Stromal cell of bone marrow (primary cell): ENCODE data around the gene SUDS3.
"Not testable (repeated sequence)": the region's sequence is repeated elsewhere in the genome, so short reads cannot be mapped to it uniquely, and the experiment has no call there.

Experiments used
- DNase-seq: peaks from one replicate; pipeline ENCODE4 v3.0.0-alpha.2; 2012; ENCODE audit warnings: low read depth

Gene SUDS3

DNA sequence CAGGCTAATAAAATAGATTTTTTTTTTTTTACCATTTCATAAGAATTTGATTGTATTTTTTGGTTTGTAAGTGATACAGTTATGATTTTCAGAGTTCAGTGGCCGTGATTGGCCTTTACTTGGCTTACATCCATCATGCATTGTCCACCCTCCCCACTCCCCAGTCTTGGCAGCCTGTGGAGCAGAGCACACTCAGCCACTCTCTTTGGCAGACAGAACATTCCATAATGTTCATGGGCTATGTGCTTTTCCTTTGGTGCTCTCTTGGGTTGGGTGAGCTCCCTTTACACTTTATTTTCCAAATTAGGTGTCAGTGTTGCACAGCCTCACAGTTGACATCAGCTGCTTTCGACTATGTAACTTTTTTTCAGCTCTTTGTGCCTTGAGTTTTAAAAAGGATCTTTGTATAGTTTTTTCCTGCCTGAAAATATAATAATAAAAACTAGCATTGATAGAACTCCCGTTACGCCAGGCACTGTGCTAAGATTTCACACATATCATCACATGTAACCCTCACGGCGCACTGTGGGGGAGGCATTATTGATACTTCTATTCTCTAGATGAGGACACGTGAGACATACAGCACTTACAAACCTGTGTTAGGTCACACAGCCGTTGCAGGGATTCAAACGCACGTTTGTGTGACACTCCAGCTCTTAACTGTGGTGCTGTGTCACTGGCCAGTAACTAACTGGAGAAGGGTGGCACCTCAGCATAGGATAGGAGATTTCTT lies 21.5 kb downstream of the SUDS3 start:
- no peak for DNase-seq

DNA sequence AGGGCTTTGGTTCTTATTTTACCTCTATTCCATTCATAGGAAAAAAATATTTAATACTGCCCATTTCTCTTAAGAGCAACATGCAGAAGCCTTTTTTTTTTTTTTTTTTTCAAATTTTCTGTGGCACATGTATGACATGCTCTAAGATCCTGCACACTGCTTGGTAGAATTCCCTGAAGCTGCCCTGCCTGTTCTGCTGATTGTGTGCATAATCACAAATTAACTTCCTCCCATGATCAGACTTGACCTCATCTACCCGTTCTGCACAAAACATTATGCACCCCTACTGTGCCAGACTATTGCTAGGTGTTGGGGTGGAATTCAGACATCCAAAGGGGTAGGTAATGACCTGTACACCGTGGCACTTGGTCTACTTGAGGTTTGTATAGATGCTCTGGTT lies 22.2 kb downstream of the SUDS3 start:
- DNase-seq, result no peak

GRCh38 chr12:118398940-118399339 lies 22.6 kb downstream of the SUDS3 start:
- no peak for DNase-seq

DNA sequence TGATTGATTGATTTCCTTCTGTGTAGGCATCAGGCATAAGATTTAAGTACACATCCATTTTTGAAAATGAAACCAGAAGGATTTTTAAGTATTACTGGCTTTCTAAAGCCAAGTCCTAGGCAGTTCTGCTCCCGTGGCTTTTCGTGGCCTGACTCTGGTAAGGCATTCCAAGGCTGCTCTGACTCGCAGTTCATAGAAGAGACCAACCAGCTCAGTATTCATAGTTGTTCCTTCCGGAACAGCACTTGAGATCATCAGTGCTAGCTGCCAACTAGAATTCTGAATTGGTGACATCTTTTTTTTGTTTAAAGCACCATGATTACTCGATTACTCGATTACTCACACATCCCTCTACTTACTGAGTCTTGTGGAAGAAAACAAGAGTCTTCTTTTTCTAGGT lies 25.9 kb downstream of the SUDS3 start:
- peak; percentile 89 for DNase-seq

DNA sequence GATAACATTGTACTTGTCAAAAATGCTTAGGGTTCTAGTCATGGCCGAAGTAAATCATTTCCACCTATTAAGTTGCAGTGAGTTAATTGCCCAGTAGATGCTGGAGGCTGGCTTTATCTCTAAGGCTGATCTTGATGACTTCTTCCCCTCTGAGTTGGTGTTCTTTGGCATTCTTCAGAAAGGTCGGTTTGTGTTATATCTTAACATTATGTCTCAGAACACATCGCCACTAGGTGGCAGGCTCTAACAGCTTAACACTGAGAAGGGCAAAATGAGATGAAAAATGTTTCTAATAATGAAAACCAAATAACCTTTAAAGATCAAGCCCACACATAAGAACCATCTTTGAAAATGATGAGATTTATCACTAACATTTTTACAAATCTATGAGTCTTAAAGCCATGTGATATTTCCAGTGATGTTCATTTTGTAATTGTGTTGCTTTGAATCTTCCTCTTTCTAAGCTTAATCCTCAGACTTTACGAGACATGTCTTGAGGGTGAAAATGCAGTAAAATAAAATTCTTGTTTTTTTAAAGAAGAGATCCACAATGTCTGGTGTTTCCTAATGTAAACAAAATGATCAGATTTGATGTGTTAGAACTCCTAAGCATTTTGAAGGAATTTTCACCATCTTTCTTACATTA lies 28.6 kb downstream of the SUDS3 start:
- peak; percentile 47 for DNase-seq

DNA sequence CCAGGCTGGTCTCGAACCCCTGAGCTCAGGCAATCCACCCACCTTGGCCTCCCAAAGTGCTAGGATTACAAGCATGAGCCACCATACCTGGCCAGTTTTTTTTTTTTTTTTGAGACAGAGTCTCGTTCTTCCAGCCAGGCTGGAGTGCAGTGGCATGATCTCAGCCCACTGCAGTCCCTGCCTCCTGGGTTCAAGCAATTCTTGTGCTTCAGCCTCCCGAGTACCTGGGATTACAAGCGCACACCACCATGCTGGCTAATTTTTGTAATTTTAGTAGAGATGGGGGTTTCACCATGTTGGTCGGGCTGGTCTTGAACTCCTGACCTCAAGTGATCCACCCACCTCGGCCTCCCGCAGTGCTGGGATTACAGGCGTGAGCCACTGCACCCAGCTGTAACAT lies 31.9 kb downstream of the SUDS3 start:
- DNase-seq, result not testable (repeated sequence)

DNA sequence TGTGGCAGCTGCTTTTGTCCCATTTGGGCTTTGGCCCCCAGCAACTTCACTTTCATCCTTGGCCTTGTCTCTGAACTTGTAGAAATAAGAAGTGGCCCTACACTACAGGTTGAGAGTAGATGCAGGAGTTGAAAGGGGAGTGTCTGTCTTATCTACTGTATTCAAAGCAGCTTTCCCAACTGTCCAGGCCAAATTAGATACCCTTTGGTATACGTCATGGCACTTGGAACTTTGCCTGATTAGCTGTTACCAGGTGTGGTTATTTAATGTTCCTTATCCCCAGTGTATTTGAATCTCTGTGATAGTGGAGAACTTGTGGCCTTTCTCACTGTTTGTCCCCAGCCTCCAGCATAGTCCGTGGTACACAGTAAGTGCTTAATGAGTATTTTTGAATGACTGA lies 33.5 kb downstream of the SUDS3 start:
- no peak for DNase-seq

DNA sequence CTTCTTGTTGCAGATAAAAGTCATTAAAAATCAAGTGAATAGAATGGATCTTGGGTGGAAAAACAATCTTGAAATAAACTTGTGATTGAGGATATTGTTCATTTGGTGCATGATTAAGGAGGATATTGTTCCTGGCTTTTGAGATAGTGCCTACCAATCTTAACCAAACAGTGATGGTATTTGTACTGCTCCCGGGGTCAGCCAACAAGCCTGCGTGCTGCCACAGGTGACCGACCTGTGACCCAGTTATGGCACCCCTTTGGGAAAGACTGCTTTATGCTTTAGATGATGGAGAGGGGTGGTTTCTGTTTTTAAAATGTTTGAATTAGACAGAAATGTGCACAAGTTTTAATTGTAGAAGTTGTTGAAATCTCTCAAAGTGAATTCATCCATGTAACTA lies 41.6 kb downstream of the SUDS3 start:
- no peak for DNase-seq

GRCh38 chr12:118418385-118419057 lies 42.2 kb downstream of the SUDS3 start:
- peak; percentile 31 for DNase-seq

- no peak for DNase-seq
Measured at GRCh38 chr12:118420673-118421072, 44.3 kb downstream of the SUDS3 start.

DNA sequence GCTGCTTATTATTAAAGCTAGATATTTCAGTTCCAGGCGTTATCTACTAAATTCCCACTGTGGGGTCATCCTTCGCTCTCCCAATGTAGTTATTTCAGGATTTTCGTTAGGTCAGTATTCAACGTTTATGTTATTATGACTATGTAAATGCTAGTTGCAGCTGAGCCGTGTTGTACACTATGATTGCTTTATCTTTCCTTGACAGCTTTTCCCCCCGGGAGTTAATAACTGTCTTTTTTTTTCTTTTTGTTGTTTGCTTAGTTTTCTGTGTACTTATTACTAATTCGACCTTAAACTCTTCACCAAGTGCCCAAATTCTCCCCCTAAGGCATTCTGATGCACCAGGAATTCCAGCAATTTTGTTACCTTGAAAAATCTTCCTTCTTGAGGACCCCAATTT lies 48.5 kb downstream of the SUDS3 start:
- no peak for DNase-seq

DNA sequence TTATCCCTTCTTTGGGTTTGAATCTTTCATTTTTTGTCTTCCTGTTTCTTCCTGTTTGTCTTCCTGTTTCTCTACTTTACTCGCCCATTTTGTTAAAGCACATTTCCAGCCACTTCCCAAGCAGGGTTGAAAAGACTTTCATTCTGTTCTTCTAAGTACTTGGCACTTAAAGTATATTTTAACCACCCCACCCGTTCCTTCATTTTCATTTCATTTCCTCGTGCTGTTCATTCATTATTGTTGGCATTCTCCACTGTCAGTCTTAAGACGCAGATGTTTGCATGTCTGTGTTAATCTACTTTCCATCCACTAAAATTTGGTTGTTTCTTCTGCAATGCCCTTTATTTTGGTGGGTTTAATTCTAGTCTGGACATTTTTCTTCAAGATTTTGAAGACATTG lies 49.0 kb downstream of the SUDS3 start:
- DNase-seq, result no peak

- no peak for DNase-seq
Measured at GRCh38 chr12:118427819-118428218, 51.5 kb downstream of the SUDS3 start.

GRCh38 chr12:118428643-118429042 lies 52.3 kb downstream of the SUDS3 start:
- no peak for DNase-seq

GRCh38 chr12:118429688-118430383 lies 53.5 kb downstream of the SUDS3 start:
- no peak for DNase-seq

DNA sequence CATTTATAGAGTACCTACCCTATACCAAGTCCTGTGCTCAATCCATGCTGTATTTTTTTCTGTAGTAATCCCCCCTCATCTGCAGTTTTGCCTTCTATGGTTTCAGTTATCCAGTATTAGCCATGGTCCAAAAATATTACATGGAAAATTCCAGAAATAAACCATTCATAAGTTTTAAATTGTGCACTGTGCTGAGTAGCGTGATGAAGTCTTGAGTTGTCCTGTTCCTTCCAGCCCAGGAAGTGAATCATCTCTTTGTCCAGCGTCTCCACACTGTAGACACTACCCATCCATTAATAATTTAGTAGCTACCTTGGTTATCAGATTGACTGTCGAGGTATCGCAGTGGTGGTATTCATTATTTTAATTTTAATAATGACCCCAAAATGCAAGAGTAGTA lies 54.2 kb downstream of the SUDS3 start:
- DNase-seq, result no peak

- no peak for DNase-seq
Measured at GRCh38 chr12:118432812-118433545, 56.6 kb downstream of the SUDS3 start.

- no peak for DNase-seq
Measured at GRCh38 chr12:118436002-118436730, 59.8 kb downstream of the SUDS3 start.

DNA sequence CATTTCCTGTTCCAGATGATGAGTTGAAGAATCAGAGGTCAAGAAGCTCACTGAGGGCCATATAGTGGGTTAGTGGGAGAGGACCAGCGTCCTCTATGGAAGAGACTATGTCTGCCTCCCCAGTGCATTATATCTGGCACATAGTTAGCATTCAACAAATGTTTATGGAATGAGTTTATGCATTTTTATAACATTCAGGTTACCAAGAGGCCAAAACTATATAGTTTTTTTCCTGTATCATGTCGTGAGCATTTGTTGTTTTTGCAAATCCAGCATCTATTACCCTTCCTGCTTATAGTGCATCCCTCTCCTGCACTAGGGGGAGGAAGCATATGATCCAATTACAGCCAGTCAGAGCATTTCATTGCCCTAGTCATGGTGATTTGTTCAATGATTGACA lies 60.6 kb downstream of the SUDS3 start:
- DNase-seq, result no peak

- DNase-seq, result no peak
Measured at GRCh38 chr12:118439068-118439467, 62.7 kb downstream of the SUDS3 start.

GRCh38 chr12:118446247-118446646 lies 69.9 kb downstream of the SUDS3 start:
- no peak for DNase-seq
